GM12892 (cell line): ENCODE results near the gene RINT1.

Experiments used
- POLR2A ChIP-seq: IDR thresholded peaks from 2 replicates; pipeline ENCODE4 v1.6.1; 2011; ENCODE audit warnings: low read depth, low read length, control low read depth
- POLR2AphosphoS5 ChIP-seq: IDR thresholded peaks from 2 replicates; pipeline ENCODE4 v1.6.1; 2011; ENCODE audit warnings: low read depth, low read length, control low read depth

DNA sequence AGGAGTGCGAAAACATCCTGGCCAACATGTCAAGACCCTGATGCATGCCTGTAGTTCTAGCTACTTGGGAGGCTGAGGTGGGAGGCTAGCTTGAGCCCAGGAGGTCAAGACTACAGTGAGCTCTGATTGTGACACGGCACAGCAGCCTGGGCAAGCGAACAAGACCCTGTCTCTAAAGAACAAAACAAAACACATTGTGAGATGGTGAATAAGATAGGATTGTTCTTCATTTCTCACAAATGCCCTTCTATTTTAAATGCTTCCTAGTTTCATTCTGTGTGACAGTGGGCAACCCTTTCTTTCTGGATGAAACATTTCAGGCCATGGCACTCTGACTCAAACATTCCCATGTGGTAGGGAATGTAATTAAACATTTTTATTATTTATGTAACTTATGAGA lies 35.8 kb downstream of the RINT1 start:
- TF ChIP-seq POLR2A (no peak), POLR2AphosphoS5 (no peak)
